Testis (tissue), 2 donors: ENCODE data around the gene ZNF581.

Source experiments
- POLR2A ChIP-seq: fragments of 450-650 bp; IDR thresholded peaks from one replicate; pipeline ENCODE4 v1.6.1; 2017; ENCODE audit warnings: antibody characterized with exemption, mild to moderate bottlenecking, moderate library complexity
- TF ChIP-seq, protein P1 (sequence below), 3 experiments: fragments of 450-650 bp in 2 of 3; fragments of 200-600 bp in 1 of 3; sonication (generic) in 1 of 3; IDR thresholded peaks; one replicate each; pipeline ENCODE4 v1.5.1; 2016 to 2019; ENCODE audit warnings: antibody characterized with exemption in 3 of 3, mild to moderate bottlenecking in 2 of 3, moderate library complexity in 1 of 3

DNA sequence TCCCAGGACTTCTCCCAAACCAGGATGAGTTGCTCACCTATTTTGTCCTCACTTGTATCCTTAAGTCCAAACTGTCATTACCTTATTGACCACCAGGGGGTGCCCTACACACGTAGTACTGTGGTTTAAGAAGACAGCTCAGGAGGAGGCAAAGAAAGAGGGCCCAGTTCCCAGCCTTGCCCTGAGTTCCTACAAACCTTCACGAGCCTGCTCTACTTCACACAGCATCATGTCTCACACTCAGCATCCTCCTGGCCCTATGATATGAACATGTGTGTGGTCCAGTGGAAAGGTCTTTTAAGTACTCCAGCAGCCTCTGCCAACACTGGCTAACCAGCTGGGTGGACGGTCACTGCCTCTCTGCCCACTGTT lies 11.0 kb upstream of the ZNF581 start:
- TF ChIP-seq, protein P1, sequence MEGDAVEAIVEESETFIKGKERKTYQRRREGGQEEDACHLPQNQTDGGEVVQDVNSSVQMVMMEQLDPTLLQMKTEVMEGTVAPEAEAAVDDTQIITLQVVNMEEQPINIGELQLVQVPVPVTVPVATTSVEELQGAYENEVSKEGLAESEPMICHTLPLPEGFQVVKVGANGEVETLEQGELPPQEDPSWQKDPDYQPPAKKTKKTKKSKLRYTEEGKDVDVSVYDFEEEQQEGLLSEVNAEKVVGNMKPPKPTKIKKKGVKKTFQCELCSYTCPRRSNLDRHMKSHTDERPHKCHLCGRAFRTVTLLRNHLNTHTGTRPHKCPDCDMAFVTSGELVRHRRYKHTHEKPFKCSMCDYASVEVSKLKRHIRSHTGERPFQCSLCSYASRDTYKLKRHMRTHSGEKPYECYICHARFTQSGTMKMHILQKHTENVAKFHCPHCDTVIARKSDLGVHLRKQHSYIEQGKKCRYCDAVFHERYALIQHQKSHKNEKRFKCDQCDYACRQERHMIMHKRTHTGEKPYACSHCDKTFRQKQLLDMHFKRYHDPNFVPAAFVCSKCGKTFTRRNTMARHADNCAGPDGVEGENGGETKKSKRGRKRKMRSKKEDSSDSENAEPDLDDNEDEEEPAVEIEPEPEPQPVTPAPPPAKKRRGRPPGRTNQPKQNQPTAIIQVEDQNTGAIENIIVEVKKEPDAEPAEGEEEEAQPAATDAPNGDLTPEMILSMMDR (IDR thresholded peaks at IDR 0.05), result peak; percentile 85 to 97 (median 95)
- no peak for TF ChIP-seq POLR2A
